Activated naive CD4-positive, alpha-beta T cell treated with Interleukin-2 at 50 U/mL for 16 hours (primary cell): Measurements from ENCODE around the gene ZBTB7C.

Experiments
- DNase-seq: peaks from one replicate; pipeline ENCODE4 v3.0.0-alpha.2; 2020

ZBTB7C gene

GRCh38 chr18:48004577-48004976 is 404.6 kb downstream of the ZBTB7C start:
- DNase-seq, result no peak

- no peak for DNase-seq
Observed at GRCh38 chr18:48003426-48004349, 405.5 kb downstream of the ZBTB7C start.

- DNase-seq, result no peak
Observed at GRCh38 chr18:48002933-48003365, 406.2 kb downstream of the ZBTB7C start.

GRCh38 chr18:48000701-48001100 is 408.5 kb downstream of the ZBTB7C start:
- DNase-seq, result no peak

GRCh38 chr18:47999801-48000248 is 409.4 kb downstream of the ZBTB7C start:
- no peak for DNase-seq

GRCh38 chr18:47997338-47997780 is 411.8 kb downstream of the ZBTB7C start:
- peak; percentile 30 for DNase-seq

- no peak for DNase-seq
Observed at GRCh38 chr18:47996091-47996541, 413.1 kb downstream of the ZBTB7C start.

GRCh38 chr18:47995654-47996053 is 413.5 kb downstream of the ZBTB7C start:
- DNase-seq, result no peak

- no peak for DNase-seq
Observed at GRCh38 chr18:47993409-47993808, 415.8 kb downstream of the ZBTB7C start.

GRCh38 chr18:47992976-47993375 is 416.2 kb downstream of the ZBTB7C start:
- DNase-seq, result no peak

- DNase-seq, result no peak
Observed at GRCh38 chr18:47992266-47992665, 416.9 kb downstream of the ZBTB7C start.

GRCh38 chr18:47990981-47991380 is 418.2 kb downstream of the ZBTB7C start:
- DNase-seq, result no peak

GRCh38 chr18:47987388-47987699 is 421.8 kb downstream of the ZBTB7C start:
- DNase-seq, result no peak

GRCh38 chr18:47986620-47987387 is 422.4 kb downstream of the ZBTB7C start:
- no peak for DNase-seq

GRCh38 chr18:47985866-47986265 is 423.3 kb downstream of the ZBTB7C start:
- DNase-seq, result no peak

GRCh38 chr18:47984991-47985390 is 424.2 kb downstream of the ZBTB7C start:
- no peak for DNase-seq

- DNase-seq, result no peak
Observed at GRCh38 chr18:47983946-47984345, 425.2 kb downstream of the ZBTB7C start.

- DNase-seq, result no peak
Observed at GRCh38 chr18:47983055-47983454, 426.1 kb downstream of the ZBTB7C start.

GRCh38 chr18:47981830-47982229 is 427.4 kb downstream of the ZBTB7C start:
- no peak for DNase-seq

- DNase-seq, result no peak
Observed at GRCh38 chr18:47981320-47981719, 427.9 kb downstream of the ZBTB7C start.

GRCh38 chr18:47979611-47980200 is 429.5 kb downstream of the ZBTB7C start:
- DNase-seq, result no peak

GRCh38 chr18:47978603-47979002 is 430.6 kb downstream of the ZBTB7C start:
- no peak for DNase-seq

GRCh38 chr18:47978141-47978540 is 431.0 kb downstream of the ZBTB7C start:
- no peak for DNase-seq
